GM12878 (cell line): ENCODE measurements around the gene MRPL20. TPM values are rescaled to one million over a fixed set of nuclear protein-coding genes. Genes with fewer than 3 reads are reported as not detected.

Source experiments
- ASH2L ChIP-seq: fragments of 300-600, 200-600 bp; sonication (generic); IDR thresholded peaks from 2 replicates; pipeline ENCODE4 v1.6.1; 2017; ENCODE audit warnings: low read depth, mild to moderate bottlenecking, borderline replicate concordance
- BCL3 ChIP-seq: IDR thresholded peaks from 2 replicates; pipeline ENCODE4 v1.6.1; 2011; ENCODE audit warnings: borderline replicate concordance, low read depth, mild to moderate bottlenecking, moderate library complexity, low read length; ENCODE audit not compliant: insufficient read depth, poor library complexity, severe bottlenecking
- CBFB ChIP-seq: IDR thresholded peaks from 2 replicates; pipeline ENCODE4 v1.6.1; 2016; ENCODE audit warnings: antibody characterized with exemption, low read depth
- CBX5 ChIP-seq: sonication (generic); IDR thresholded peaks from 2 replicates; pipeline ENCODE4 v1.6.1; 2016; ENCODE audit warnings: low read depth, moderate library complexity, mild to moderate bottlenecking, inconsistent platforms
- EGR1 ChIP-seq, 2 experiments: IDR thresholded peaks; 1 replicate in 1 of 2; 2 replicates in 1 of 2; pipeline ENCODE4 v1.6.1; 2011 to 2012; ENCODE audit warnings: low read depth in 2 of 2, low read length in 2 of 2, borderline replicate concordance in 1 of 2, mild to moderate bottlenecking in 1 of 2, moderate library complexity in 1 of 2
- HCFC1 ChIP-seq: fragments of 150-350 bp; IDR thresholded peaks from 2 replicates; pipeline ENCODE4 v1.6.1; 2014; ENCODE audit warnings: low read length
- IKZF1 ChIP-seq: fragments of 450-650 bp; conservative IDR thresholded peaks from 2 replicates; pipeline ENCODE4 v1.6.1; 2017; ENCODE audit warnings: antibody characterized with exemption, mild to moderate bottlenecking
- IRF3 ChIP-seq: fragments of 450-650 bp; IDR thresholded peaks from 2 replicates; pipeline ENCODE4 v1.6.1; 2014; ENCODE audit warnings: mild to moderate bottlenecking
- KLF5 ChIP-seq: fragments of 450-650 bp; IDR thresholded peaks from 2 replicates; pipeline ENCODE4 v1.6.1; 2014; ENCODE audit warnings: mild to moderate bottlenecking; ENCODE audit not compliant: partially characterized antibody
- MAX ChIP-seq: IDR thresholded peaks from 2 replicates; pipeline ENCODE4 v1.6.1; 2012; ENCODE audit warnings: low read depth, low read length, improper control_type of control experiment
- MEF2A ChIP-seq: IDR thresholded peaks from 2 replicates; pipeline ENCODE4 v1.6.1; 2011; ENCODE audit warnings: low read depth, mild to moderate bottlenecking, low read length, moderate library complexity; ENCODE audit not compliant: insufficient read depth
- MEF2B ChIP-seq: fragments of 450-650 bp; IDR thresholded peaks from 2 replicates; pipeline ENCODE4 v1.6.1; 2018; ENCODE audit warnings: mild to moderate bottlenecking, moderate library complexity; ENCODE audit not compliant: partially characterized antibody, poor library complexity, severe bottlenecking
- MYC ChIP-seq: IDR thresholded peaks from 2 replicates; pipeline ENCODE4 v1.6.1; 2011; ENCODE audit warnings: mild to moderate bottlenecking, low read length, moderate library complexity, inconsistent platforms; ENCODE audit not compliant: insufficient read depth, insufficient replicate concordance, insufficient read length, severe bottlenecking
- POLR2A ChIP-seq: IDR thresholded peaks from 2 replicates; pipeline ENCODE4 v1.6.1; 2011; ENCODE audit warnings: low read depth, mild to moderate bottlenecking, low read length
- PRDM15 ChIP-seq: fragments of 450-650 bp; formaldehyde crosslinking; IDR thresholded peaks from 2 replicates; pipeline ENCODE4 v1.4.0; 2020; ENCODE audit warnings: mild to moderate bottlenecking, moderate library complexity
- RAD21 ChIP-seq: IDR thresholded peaks from 2 replicates; pipeline ENCODE4 v1.6.1; 2011; ENCODE audit warnings: mild to moderate bottlenecking, low read depth, low read length, moderate library complexity; ENCODE audit not compliant: insufficient read depth
- RB1 ChIP-seq: fragments of 450-650 bp; formaldehyde crosslinking; IDR thresholded peaks from 2 replicates; pipeline ENCODE4 v1.6.1; 2017; ENCODE audit warnings: mild to moderate bottlenecking, borderline replicate concordance
- RELA ChIP-seq: fragments of 450-650 bp; IDR thresholded peaks from 2 replicates; pipeline ENCODE4 v1.8.0; 2014; ENCODE audit warnings: borderline replicate concordance; ENCODE audit not compliant: partially characterized antibody
- STAT1 ChIP-seq: fragments of 450-650 bp; conservative IDR thresholded peaks from 2 replicates; pipeline ENCODE4 v1.6.1; 2014; ENCODE audit warnings: antibody characterized with exemption, mild to moderate bottlenecking
- USF2 ChIP-seq: IDR thresholded peaks from 2 replicates; pipeline ENCODE4 v1.6.1; 2011; ENCODE audit warnings: low read depth, low read length, improper control_type of control experiment, borderline replicate concordance
- ZBED1 ChIP-seq: IDR thresholded peaks from 2 replicates; pipeline ENCODE4 v1.6.1; 2016; ENCODE audit warnings: borderline replicate concordance
- ZNF207 ChIP-seq: fragments of 450-650 bp; IDR thresholded peaks from 2 replicates; pipeline ENCODE4 v1.6.1; 2014; ENCODE audit warnings: antibody characterized with exemption, mild to moderate bottlenecking, borderline replicate concordance
- polyA plus RNA-seq, 11 experiments: library from polyadenylated mRNA; depleted of rRNA in 4 of 11; unstranded in 6 of 11; stranded (reverse) in 5 of 11; fragments of >200 nt; fragmentation: Nextera tagmentation in 4 of 11; fragmentation: Illumina TruSeq in 1 of 11; extraction: Ambion mirVana in 4 of 11; extraction: Trizol in 1 of 11; gene quantifications; 1 replicate in 1 of 11; 2 replicates in 10 of 11; pipeline versions ENCODE4 v1.2.1 to v1.2.3, GENCODE V29; 2011 to 2016; ENCODE audit warnings: inconsistent platforms in 2 of 11, missing spikeins in 2 of 11, low read depth in 1 of 11
- total RNA-seq, 4 experiments: library from RNA; depleted of rRNA in 3 of 4; stranded (reverse); fragments of >200 nt in 3 of 4; fragmentation: Illumina TruSeq in 1 of 4; extraction: Trizol in 1 of 4; gene quantifications; 2 replicates each; pipeline versions ENCODE4 v1.2.1 to v1.2.3, GENCODE V29; 2013 to 2021

MRPL20 gene
- total and polyA plus RNA-seq, 10 of the 15 experiments (the other 5 are each of a cell fraction or from before 2014, with no cell fraction given) = 129 to 525 (median 255) TPM

- TF ChIP-seq ASH2L = 0 out of 2 replicates have a peak, but pooled peaks have one; percentile 6
- peak; percentile 68; the same call in 1 of the 2 replicates for TF ChIP-seq CBFB
- peak; percentile 79; the same call in 1 of the 2 replicates for TF ChIP-seq ZNF207
- TF ChIP-seq STAT1 = peak; percentile 21; the same call in 1 of the 2 replicates
- TF ChIP-seq MEF2B = peak; percentile 70
- TF ChIP-seq BCL3 = peak; percentile 23
- TF ChIP-seq RB1 = peak; percentile 64; the same call in 1 of the 2 replicates
- no peak for TF ChIP-seq RAD21
- peak in 1 of 2 experiments; percentile 52; a peak in 1 of 3 replicates for TF ChIP-seq EGR1 (IDR thresholded peaks at IDR 0.05; ENCODE audit: borderline replicate concordance in 1 of 2, low read depth in 2 of 2, low read length in 2 of 2)
- TF ChIP-seq MEF2A = 0 out of 2 replicates have a peak, but pooled peaks have one; percentile 7
- TF ChIP-seq IRF3 = peak; percentile 97
- no peak for TF ChIP-seq CBX5
- TF ChIP-seq RELA = peak; percentile 8
- no peak for TF ChIP-seq PRDM15 (CRISPR knock-in tag)
- TF ChIP-seq IKZF1 = peak; percentile 85
- no peak for TF ChIP-seq USF2
- peak; percentile 32; the same call in 1 of the 2 replicates for TF ChIP-seq ZBED1
- TF ChIP-seq HCFC1 = peak; percentile 68
- peak; percentile 71 for TF ChIP-seq MYC
- TF ChIP-seq KLF5 = peak; percentile 77
- peak; percentile 88 for TF ChIP-seq POLR2A
- TF ChIP-seq MAX = peak; percentile 68; the same call in 1 of the 2 replicates
These were observed 7.8 kb downstream of the MRPL20 start, which contains the start of gene CCNL2 (continued) for GRCh38 chr1:1399187-1399871.
